Heart left ventricle (tissue), 16 donors: ENCODE results near the gene PARPBP. TPM values are rescaled to one million over a fixed set of nuclear protein-coding genes. Genes with fewer than 3 reads are reported as not detected.
"Not testable (repeated sequence)": the region's sequence is repeated elsewhere in the genome, so short reads cannot be mapped to it uniquely, and the experiment has no call there.

Experiments used
- ATAC-seq, 4 donors: fragments of 200-7000 bp; cut with Tn5 transposase; one replicate each; pipeline ENCODE4 v1.9.1; 2020 to 2022; ENCODE audit warnings: moderate library complexity in 4 of 4, mild to moderate bottlenecking in 3 of 4, moderate number of reproducible peaks in 1 of 4
- DNase-seq, 5 donors: peaks; one replicate each; pipeline ENCODE4 v3.0.0-alpha.2; 2020
- H3K27ac ChIP-seq, 12 donors: fragments of 200-600 bp; sonication (generic) in 4 of 12; one replicate each; pipeline versions ENCODE4 v1.5.0 to v1.8.0; 2016 to 2022; ENCODE audit warnings: mild to moderate bottlenecking in 2 of 12
- H3K27me3 ChIP-seq, 9 donors: fragments of 200-600 bp; sonication (generic) in 2 of 9; one replicate each; pipeline versions ENCODE4 v1.5.1 to v1.8.0; 2016 to 2022; ENCODE audit warnings: mild to moderate bottlenecking in 3 of 9
- H3K36me3 ChIP-seq, 9 donors: fragments of 200-600 bp; sonication (generic) in 2 of 9; one replicate each; pipeline versions ENCODE4 v1.5.0 to v1.8.0; 2018 to 2022; ENCODE audit warnings: mild to moderate bottlenecking in 2 of 9
- H3K4me1 ChIP-seq, 12 donors: fragments of 200-600 bp; sonication (generic) in 4 of 12; one replicate each; pipeline versions ENCODE4 v1.5.0 to v1.8.0; 2016 to 2022; ENCODE audit warnings: mild to moderate bottlenecking in 3 of 12
- H3K4me3 ChIP-seq, 12 donors: fragments of 200-600 bp; sonication (generic) in 4 of 12; one replicate each; pipeline versions ENCODE4 v1.5.0 to v1.8.0; 2017 to 2022; ENCODE audit warnings: mild to moderate bottlenecking in 9 of 12, moderate library complexity in 4 of 12
- H3K9me3 ChIP-seq, 12 donors: fragments of 200-600 bp; sonication (generic) in 4 of 12; one replicate each; pipeline versions ENCODE4 v1.5.0 to v1.8.0; 2016 to 2022; ENCODE audit warnings: mild to moderate bottlenecking in 1 of 12
- POLR2A ChIP-seq, 2 donors: fragments of 450-650 bp; IDR thresholded peaks; one replicate each; pipeline ENCODE4 v1.6.1; 2017; ENCODE audit warnings: antibody characterized with exemption in 2 of 2, mild to moderate bottlenecking in 2 of 2, moderate library complexity in 2 of 2
- WGBS, 4 donors: extraction: QIAGEN DNeasy Blood & Tissue Kit in 2 of 4; methylation state at CpG; one replicate each; pipeline versions ENCODE4 v1.1.5 to v1.1.7; 2013 to 2018; 5-methylcytosine and 5-hydroxymethylcytosine counted together
- intact Hi-C, 10 donors: fragments of 100-400 bp; cut with DNase I; formaldehyde crosslinking; loops; one replicate each; pipeline versions ENCODE4 v1.11.1 to v1.14.2; 2022
- long read RNA-seq, 3 donors: library from polyadenylated mRNA; unstranded; transcript quantifications; one replicate each; pipeline ENCODE4 v2.0.0, GENCODE V29; 2020 to 2021
- polyA plus RNA-seq, 2 donors: library from polyadenylated mRNA; stranded (reverse); fragments of 200-250 nt; gene quantifications; one replicate each; pipeline ENCODE4 v1.2.3, GENCODE V29; 2013
- total RNA-seq, 9 donors: library from RNA; depleted of rRNA in 2 of 9; stranded (reverse); fragments of >200 nt in 2 of 9; fragmentation: NEBNext Ultra II Directional in 3 of 9; extraction: Animal tissue kit (Norgen Biotek cat#: 25700) in 3 of 9; gene quantifications; one replicate each; pipeline versions ENCODE4 v1.1.0 to v1.2.4, GENCODE V29; 2016 to 2023
- TF ChIP-seq, protein P1 (sequence below), 12 donors: fragments of 200-600 bp; sonication (generic) in 4 of 12; IDR thresholded peaks; one replicate each; pipeline versions ENCODE4 v1.5.0 to v1.8.0; 2018 to 2022; ENCODE audit warnings: antibody characterized with exemption in 12 of 12, mild to moderate bottlenecking in 5 of 12
- donor health status: ischemic (EF 13 %, LVEDD 7.1; RV severe dilation, severe dysfunction).
- donor health status: healthy with polysubstance abuse.
- donor health status: DM: no; HTN: yes; CAD: no.
- donor health status: DM: no; HTN: no; CAD: no.
- donor health status: ischemic (EF 25% LVEDD 6.9; RV normal size, moderate dysfunction).
- donor health status: ischemic (EF 25% LVEDD 5.7; RV mildly dilated, moderate dysfunction).
- donor health status: healthy.
- donor health status: DM: yes; HTN: yes; CAD: no.
- donor health status: ischemic (EF 35%, LVEDD 5.7; RV mildly dilated, moderate dysfunction).
- donor health status: nonischemic (EF 11% LVEDD 7.7; RV severe dilation, severe dysfunction).
- donor health status: DM: yes; HTN: yes; CAD: no.
- donor health status: PGD.
- donor health status: ischemic (EF 29% LVEDD 5.4; RV normal size, mild dysfunction).
- donor health status: nonischemic (EF 23%, LVEDD 6.1; RV moderate dilation, normal function).

The PARPBP gene, protein sequence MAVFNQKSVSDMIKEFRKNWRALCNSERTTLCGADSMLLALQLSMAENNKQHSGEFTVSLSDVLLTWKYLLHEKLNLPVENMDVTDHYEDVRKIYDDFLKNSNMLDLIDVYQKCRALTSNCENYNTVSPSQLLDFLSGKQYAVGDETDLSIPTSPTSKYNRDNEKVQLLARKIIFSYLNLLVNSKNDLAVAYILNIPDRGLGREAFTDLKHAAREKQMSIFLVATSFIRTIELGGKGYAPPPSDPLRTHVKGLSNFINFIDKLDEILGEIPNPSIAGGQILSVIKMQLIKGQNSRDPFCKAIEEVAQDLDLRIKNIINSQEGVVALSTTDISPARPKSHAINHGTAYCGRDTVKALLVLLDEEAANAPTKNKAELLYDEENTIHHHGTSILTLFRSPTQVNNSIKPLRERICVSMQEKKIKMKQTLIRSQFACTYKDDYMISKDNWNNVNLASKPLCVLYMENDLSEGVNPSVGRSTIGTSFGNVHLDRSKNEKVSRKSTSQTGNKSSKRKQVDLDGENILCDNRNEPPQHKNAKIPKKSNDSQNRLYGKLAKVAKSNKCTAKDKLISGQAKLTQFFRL
- total RNA-seq = 1 to 10 TPM in 2 of 9 donors, under 1 TPM in 6, not detected in 1; 0.25 to 2.3 (median 0.49) TPM
- under 1 TPM; 0.19 to 0.54 TPM for polyA plus RNA-seq
- long read RNA-seq, donor 1 = 0 reads
- long read RNA-seq, donor 2, partial matches to known transcripts = 0 of 4 reads
- long read RNA-seq, donor 2, other reads (novel, unspliced or antisense) = 2 of 4 reads
- long read RNA-seq, donor 3 = 0 reads

DNA sequence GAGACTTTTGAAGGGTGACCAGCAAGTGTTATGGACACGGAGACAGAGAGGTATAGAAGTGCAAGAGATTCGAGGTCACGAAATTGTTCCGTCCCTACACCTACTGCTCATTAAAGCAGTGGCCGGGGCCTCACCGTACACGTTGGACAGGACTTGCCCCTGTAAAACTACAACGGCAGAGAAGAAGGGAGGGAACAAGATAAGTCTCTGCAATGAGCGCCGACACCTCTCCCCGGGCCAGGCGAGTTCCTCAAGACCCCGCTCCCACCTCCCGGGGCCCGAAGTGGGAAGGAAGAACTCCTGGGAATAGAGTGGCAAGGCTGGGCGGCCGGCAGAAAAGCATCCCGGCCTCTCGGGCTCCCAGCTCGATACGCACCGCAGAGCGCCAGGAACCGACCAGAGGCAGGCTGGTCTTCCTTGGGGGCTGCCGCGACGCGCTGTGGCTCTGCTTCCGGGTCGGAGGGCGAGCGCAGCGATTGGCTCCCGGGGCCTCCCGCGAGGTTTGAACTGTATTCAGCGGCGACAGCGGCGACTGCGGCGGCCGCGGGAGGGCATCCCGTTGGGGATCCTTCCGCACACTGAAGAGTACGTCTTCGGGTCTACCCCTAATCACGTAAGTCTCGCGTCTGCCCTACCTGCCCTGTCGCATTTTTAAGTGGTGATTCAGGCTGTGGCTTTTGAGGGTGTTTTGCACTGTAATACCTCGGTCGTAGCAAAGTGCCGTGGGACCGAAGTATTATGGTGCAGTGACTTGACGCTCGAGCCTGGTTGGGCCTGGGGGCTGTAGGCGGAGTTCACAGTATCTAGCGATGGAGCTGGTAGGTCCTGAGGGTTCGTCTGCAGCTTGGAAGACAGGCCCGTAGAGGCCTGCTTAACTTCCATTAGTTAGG, at the start of gene PARPBP, which contains the start of gene NUP37:
TSS of gene PARPBP (plus strand) at position 510 of the 890 bp plus-strand sequence. CDS start 3,706 bp downstream, outside the sequence.
TSS of gene NUP37 (minus strand) at position 441 of the 890 bp plus-strand sequence. CDS start 1,596 bp downstream, outside the sequence.
- peak within 1 kb of the TSS; percentile 29 to 90 (median 80) for H3K27ac ChIP-seq
- H3K4me3 ChIP-seq = peak within 1 kb of the TSS; percentile 64 to 90 (median 76)
- TF ChIP-seq POLR2A (IDR thresholded peaks at IDR 0.05) = peak in 1 of 2 donors; percentile 65
- TF ChIP-seq, protein P1, sequence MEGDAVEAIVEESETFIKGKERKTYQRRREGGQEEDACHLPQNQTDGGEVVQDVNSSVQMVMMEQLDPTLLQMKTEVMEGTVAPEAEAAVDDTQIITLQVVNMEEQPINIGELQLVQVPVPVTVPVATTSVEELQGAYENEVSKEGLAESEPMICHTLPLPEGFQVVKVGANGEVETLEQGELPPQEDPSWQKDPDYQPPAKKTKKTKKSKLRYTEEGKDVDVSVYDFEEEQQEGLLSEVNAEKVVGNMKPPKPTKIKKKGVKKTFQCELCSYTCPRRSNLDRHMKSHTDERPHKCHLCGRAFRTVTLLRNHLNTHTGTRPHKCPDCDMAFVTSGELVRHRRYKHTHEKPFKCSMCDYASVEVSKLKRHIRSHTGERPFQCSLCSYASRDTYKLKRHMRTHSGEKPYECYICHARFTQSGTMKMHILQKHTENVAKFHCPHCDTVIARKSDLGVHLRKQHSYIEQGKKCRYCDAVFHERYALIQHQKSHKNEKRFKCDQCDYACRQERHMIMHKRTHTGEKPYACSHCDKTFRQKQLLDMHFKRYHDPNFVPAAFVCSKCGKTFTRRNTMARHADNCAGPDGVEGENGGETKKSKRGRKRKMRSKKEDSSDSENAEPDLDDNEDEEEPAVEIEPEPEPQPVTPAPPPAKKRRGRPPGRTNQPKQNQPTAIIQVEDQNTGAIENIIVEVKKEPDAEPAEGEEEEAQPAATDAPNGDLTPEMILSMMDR (IDR thresholded peaks at IDR 0.05) = peak in 3 of 12 donors; percentile 11 to 24 (median 21)
- H3K4me1 ChIP-seq = peaks cover 0 to 19% (median 14%) of the 10 kb centered on the region in 12 donors
- no peaks in the 10 kb centered on the region for H3K9me3 ChIP-seq
- peaks cover 0 to 35% (median 32%) of the 10 kb centered on the region in 9 donors for H3K36me3 ChIP-seq
- DNase-seq = peak; percentile 90 to 95 (median 91)
- intact Hi-C loops = loop anchor here in 6 of 10 donors (2.0 to 10.0 kb wide), 3 partner anchors 55 to 58 kb away; partner anchors contain the start of gene WASHC3 (in 4 of the 6)
- H3K27me3 ChIP-seq = no peaks in the 10 kb centered on the region
- WGBS, 4 donors = 0% methylated on average over 19 to 62 of the region's 62 CpGs
- peak; percentile 100 for ATAC-seq

DNA sequence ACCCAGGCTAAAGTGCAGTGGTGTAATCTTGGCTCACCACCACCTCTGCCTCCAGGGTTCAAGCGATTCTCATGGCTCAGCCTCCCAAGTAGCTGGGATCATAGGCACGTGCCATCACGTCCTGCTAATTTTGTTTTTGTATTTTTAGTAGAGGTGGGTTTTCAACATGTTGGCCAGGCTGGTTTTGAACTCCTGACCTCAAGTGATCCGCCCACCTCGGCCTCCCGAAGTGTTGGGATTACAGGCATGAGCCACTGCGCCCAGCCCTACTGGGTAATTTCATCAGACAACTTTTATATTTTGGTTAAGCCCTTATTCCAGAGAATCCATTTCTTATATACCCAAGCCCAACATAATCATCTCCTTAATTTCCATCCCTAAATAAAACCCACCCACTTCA, 47.9 kb upstream of the PARPBP start:
- Histone ChIP-seq H3K4me1 (peaks cover 0 to 33% (median 0%) of the 10 kb centered on the region in 12 donors), H3K36me3 (peaks cover 0 to 43% (median 35%) of the 10 kb centered on the region in 9 donors)
- H3K27me3 ChIP-seq, DNase-seq, H3K27ac ChIP-seq, H3K9me3 ChIP-seq, intact Hi-C loops, ATAC-seq, H3K4me3 ChIP-seq: not testable (repeated sequence)
- 88 to 95% (median 91%) methylated on average over 7 of the region's 7 CpGs for WGBS, 4 donors

DNA sequence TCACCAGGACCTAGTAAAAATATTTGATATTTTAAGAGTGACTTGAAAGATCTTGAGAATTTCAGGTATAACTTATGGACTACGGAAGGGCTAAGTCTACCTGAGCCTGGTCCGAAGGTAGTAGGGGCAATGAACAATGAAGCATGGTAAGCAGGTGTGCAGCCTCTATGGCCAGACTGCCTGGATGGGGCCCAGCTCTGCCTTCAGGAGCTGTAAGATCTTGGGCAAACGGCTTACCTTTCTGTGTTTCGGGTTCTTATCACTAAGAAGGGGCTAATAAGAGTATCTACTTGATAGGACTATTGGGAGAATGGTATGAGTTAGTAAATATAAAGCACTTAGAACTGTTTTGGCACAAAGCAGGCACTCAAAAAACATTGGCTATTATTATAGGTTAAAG, 39.1 kb upstream of the PARPBP start:
- no peak overlapping the region for H3K27ac ChIP-seq
- H3K4me1 ChIP-seq = no peaks in the 10 kb centered on the region
- H3K9me3 ChIP-seq = no peaks in the 10 kb centered on the region
- H3K4me3 ChIP-seq = no peak overlapping the region
- TF ChIP-seq, protein P1 (IDR thresholded peaks at IDR 0.05) = no peak
- no peak for TF ChIP-seq POLR2A (IDR thresholded peaks at IDR 0.05)
- intact Hi-C loops = no loop called here
- ATAC-seq = no peak
- no peak for DNase-seq
- H3K36me3 ChIP-seq = peaks cover 0 to 95% (median 89%) of the 10 kb centered on the region in 9 donors
- H3K27me3 ChIP-seq = no peaks in the 10 kb centered on the region
- WGBS, 4 donors = 91 to 96% (median 93%) methylated on average over 4 of the region's 4 CpGs

DNA sequence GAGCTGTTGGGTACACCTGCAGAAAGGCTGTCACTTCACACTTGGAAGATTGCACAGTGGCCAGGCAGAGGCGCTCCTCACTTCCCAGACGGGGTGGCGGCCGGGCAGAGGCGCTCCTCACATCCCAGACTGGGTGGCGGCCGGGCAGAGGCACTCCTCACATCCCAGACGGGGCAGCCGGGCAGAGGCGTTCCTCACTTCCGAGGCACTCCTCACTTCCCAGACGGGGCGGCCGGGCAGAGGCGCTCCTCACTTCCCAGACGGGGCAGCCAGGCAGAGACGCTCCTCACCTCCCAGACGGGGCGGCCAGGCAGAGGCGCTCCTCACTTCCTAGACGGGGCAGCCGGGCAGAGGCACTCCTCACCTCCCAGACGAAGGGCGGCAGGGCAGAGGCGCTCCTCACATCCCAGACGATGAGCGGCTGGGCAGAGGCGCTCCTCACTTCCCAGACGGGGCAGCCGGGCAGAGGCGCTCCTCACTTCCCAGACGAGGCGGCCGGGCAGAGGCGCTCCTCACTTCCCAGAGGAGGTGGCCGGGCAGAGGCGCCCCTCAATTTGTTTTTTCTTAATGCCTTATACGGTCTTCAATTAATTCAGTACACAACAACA, 30.7 kb upstream of the PARPBP start:
- Histone ChIP-seq H3K36me3 (peaks cover 0 to 23% (median 16%) of the 10 kb centered on the region in 9 donors), H3K4me1 (peaks cover 0 to 13% (median 0%) of the 10 kb centered on the region in 12 donors)
- WGBS, 4 donors = 92 to 98% (median 98%) methylated on average over 22 to 38 of the region's 38 CpGs
- peak in 1 of 5 donors; percentile 37 for DNase-seq
- ATAC-seq, H3K27ac ChIP-seq, H3K9me3 ChIP-seq, H3K27me3 ChIP-seq, intact Hi-C loops, H3K4me3 ChIP-seq: not testable (repeated sequence)
